GM18498 (cell line): ENCODE results near the gene SLC25A14.

Experiments
- ATAC-seq: cut with Tn5 transposase; IDR thresholded peaks from one replicate; pipeline ENCODE4 v1.9.1; 2021; ENCODE audit warnings: mild to moderate bottlenecking, moderate library complexity; ENCODE audit not compliant: unreplicated experiment

Gene SLC25A14

GRCh38 chrX:130376077-130376476, 36.4 kb downstream of the SLC25A14 start:
- ATAC-seq, result no peak

- no peak for ATAC-seq
Measured at GRCh38 chrX:130378024-130378669, 38.4 kb downstream of the SLC25A14 start.

- ATAC-seq, result no peak
Measured at GRCh38 chrX:130385520-130385919, 45.8 kb downstream of the SLC25A14 start, which contains the start of gene GPR119. Gene GPR119 (minus strand): TSS chrX:130385674. CDS start chrX:130385447, 227 bp downstream.

GRCh38 chrX:130386408-130386808, 46.7 kb downstream of the SLC25A14 start:
- no peak for ATAC-seq

- no peak for ATAC-seq
Measured at GRCh38 chrX:130393451-130394074, 53.8 kb downstream of the SLC25A14 start.

- ATAC-seq, result no peak
Measured at GRCh38 chrX:130395341-130395740, 55.6 kb downstream of the SLC25A14 start.

- ATAC-seq, result peak; percentile 97
Measured at GRCh38 chrX:130401415-130402207, 61.9 kb downstream of the SLC25A14 start, which contains the start of gene RBMX2. Gene RBMX2 (plus strand): TSS chrX:130401987. CDS start chrX:130402033, 46 bp downstream.

GRCh38 chrX:130402208-130402684, 62.5 kb downstream of the SLC25A14 start:
- ATAC-seq, result no peak

GRCh38 chrX:130413415-130413814, 73.7 kb downstream of the SLC25A14 start:
- ATAC-seq, result no peak

- no peak for ATAC-seq
Measured at GRCh38 chrX:130414800-130415199, 75.1 kb downstream of the SLC25A14 start.

GRCh38 chrX:130415201-130415600, 75.5 kb downstream of the SLC25A14 start:
- no peak for ATAC-seq

- no peak for ATAC-seq
Measured at GRCh38 chrX:130416785-130417184, 77.1 kb downstream of the SLC25A14 start.

- no peak for ATAC-seq
Measured at GRCh38 chrX:130418066-130418465, 78.3 kb downstream of the SLC25A14 start.

- ATAC-seq, result peak; percentile 62
Measured at GRCh38 chrX:130418740-130419139, 79.0 kb downstream of the SLC25A14 start.

GRCh38 chrX:130419263-130419662, 79.5 kb downstream of the SLC25A14 start:
- ATAC-seq, result no peak
